ENCODE measurements around the gene SLC1A1.

DNA sequence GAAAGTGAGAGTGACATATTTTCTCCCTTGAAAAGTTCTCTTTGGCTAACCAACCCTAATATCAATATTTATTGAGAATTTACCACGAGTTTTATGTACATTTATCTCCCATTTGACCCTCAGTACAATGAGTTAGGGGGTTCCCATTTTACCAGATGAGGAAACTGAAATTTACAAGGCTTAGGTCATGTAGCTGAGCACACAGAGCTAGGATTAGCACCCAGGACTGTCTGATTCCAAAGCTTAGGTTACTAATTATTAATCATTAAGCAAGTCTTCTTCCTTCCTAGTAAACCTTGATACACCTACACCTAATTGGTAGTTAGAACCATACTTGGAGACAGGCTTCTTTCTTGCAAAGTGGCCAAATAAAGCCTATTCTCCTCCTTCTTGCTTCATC is 12.2 kb downstream of the SLC1A1 start:
- TF ChIP-seq, protein P1, sequence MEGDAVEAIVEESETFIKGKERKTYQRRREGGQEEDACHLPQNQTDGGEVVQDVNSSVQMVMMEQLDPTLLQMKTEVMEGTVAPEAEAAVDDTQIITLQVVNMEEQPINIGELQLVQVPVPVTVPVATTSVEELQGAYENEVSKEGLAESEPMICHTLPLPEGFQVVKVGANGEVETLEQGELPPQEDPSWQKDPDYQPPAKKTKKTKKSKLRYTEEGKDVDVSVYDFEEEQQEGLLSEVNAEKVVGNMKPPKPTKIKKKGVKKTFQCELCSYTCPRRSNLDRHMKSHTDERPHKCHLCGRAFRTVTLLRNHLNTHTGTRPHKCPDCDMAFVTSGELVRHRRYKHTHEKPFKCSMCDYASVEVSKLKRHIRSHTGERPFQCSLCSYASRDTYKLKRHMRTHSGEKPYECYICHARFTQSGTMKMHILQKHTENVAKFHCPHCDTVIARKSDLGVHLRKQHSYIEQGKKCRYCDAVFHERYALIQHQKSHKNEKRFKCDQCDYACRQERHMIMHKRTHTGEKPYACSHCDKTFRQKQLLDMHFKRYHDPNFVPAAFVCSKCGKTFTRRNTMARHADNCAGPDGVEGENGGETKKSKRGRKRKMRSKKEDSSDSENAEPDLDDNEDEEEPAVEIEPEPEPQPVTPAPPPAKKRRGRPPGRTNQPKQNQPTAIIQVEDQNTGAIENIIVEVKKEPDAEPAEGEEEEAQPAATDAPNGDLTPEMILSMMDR (IDR thresholded peaks at IDR 0.05), result no peak
- no peak for TF ChIP-seq EP300 (IDR thresholded peaks at IDR 0.05)

Data from sigmoid colon (tissue), 4 donors.